H9 (cell line): ENCODE measurements around the gene TSNAX. TPM values are rescaled to one million over a fixed set of nuclear protein-coding genes. Genes with fewer than 3 reads are reported as not detected.

Experiments used
- DNase-seq: peaks from one replicate; pipeline ENCODE4 v3.0.0-alpha.2; 2017
- H2AFZ ChIP-seq: one replicate; pipeline ENCODE4 v1.6.1; 2013; ENCODE audit warnings: mild to moderate bottlenecking, low read length, control low read depth, moderate library complexity
- H2AK5ac ChIP-seq: 2 replicates; pipeline ENCODE4 v1.6.1; 2013; ENCODE audit warnings: low read length, control low read depth, mixed read lengths; ENCODE audit not compliant: insufficient read length
- H2BK120ac ChIP-seq: one replicate; pipeline ENCODE4 v1.6.1; 2013; ENCODE audit warnings: low read depth, mild to moderate bottlenecking, low read length, control low read depth, inconsistent platforms; ENCODE audit not compliant: poor library complexity, severe bottlenecking
- H2BK12ac ChIP-seq: 2 replicates; pipeline ENCODE4 v1.6.1; 2013; ENCODE audit warnings: low read length, control low read depth, mixed read lengths, low read depth; ENCODE audit not compliant: insufficient read length
- H2BK15ac ChIP-seq: 2 replicates; pipeline ENCODE4 v1.6.1; 2013; ENCODE audit warnings: low read depth, low read length, control low read depth
- H2BK20ac ChIP-seq: one replicate; pipeline ENCODE4 v1.6.1; 2013; ENCODE audit warnings: low read depth, mild to moderate bottlenecking, low read length, control low read depth, inconsistent platforms; ENCODE audit not compliant: poor library complexity, severe bottlenecking
- H2BK5ac ChIP-seq: 2 replicates; pipeline ENCODE4 v1.6.1; 2013; ENCODE audit warnings: low read length, control low read depth, mixed read lengths; ENCODE audit not compliant: insufficient read length
- H3K14ac ChIP-seq: 2 replicates; pipeline ENCODE4 v1.6.1; 2013; ENCODE audit warnings: low read length, control low read depth; ENCODE audit not compliant: insufficient read depth
- H3K18ac ChIP-seq: 2 replicates; pipeline ENCODE4 v1.6.1; 2013; ENCODE audit warnings: low read depth, mild to moderate bottlenecking, mixed read lengths, low read length, control low read depth; ENCODE audit not compliant: insufficient read length
- H3K23ac ChIP-seq: 2 replicates; pipeline ENCODE4 v1.6.1; 2013; ENCODE audit warnings: low read length, control low read depth, mixed read lengths, low read depth; ENCODE audit not compliant: insufficient read length
- H3K23me2 ChIP-seq: 2 replicates; pipeline ENCODE4 v1.6.1; 2013; ENCODE audit warnings: low read depth, mild to moderate bottlenecking, mixed read lengths, low read length, control low read depth; ENCODE audit not compliant: insufficient read length, poor library complexity, severe bottlenecking
- H3K27ac ChIP-seq: 2 replicates; pipeline ENCODE4 v1.5.1; 2013; ENCODE audit warnings: low read length, control low read depth, mixed read lengths, low read depth; ENCODE audit not compliant: insufficient read length
- H3K27me3 ChIP-seq: 2 replicates; pipeline ENCODE4 v1.6.1; 2013; ENCODE audit warnings: low read length, control low read depth, inconsistent platforms; ENCODE audit not compliant: insufficient read depth
- H3K4ac ChIP-seq: 2 replicates; pipeline ENCODE4 v1.6.1; 2013; ENCODE audit warnings: low read depth, mild to moderate bottlenecking, control low read depth, inconsistent platforms, low read length, moderate library complexity
- H3K4me1 ChIP-seq: 2 replicates; pipeline ENCODE4 v1.6.1; 2013; ENCODE audit warnings: low read length, control low read depth, inconsistent platforms; ENCODE audit not compliant: insufficient read depth
- H3K4me2 ChIP-seq: 2 replicates; pipeline ENCODE4 v1.6.1; 2013; ENCODE audit warnings: low read length, control low read depth, mixed read lengths; ENCODE audit not compliant: insufficient read length, insufficient read depth
- H3K56ac ChIP-seq: 2 replicates; pipeline ENCODE4 v1.6.1; 2013; ENCODE audit warnings: low read depth, mild to moderate bottlenecking, mixed read lengths, low read length, control low read depth; ENCODE audit not compliant: insufficient read length
- H3K79me1 ChIP-seq: 2 replicates; pipeline ENCODE4 v1.6.1; 2013; ENCODE audit warnings: low read depth, mild to moderate bottlenecking, moderate library complexity, low read length, control low read depth, inconsistent platforms; ENCODE audit not compliant: insufficient read depth, poor library complexity, severe bottlenecking
- H3K79me2 ChIP-seq: 2 replicates; pipeline ENCODE4 v1.6.1; 2013; ENCODE audit warnings: low read length, control low read depth, inconsistent platforms; ENCODE audit not compliant: insufficient read depth
- H3K9ac ChIP-seq: 2 replicates; pipeline ENCODE4 v1.6.1; 2013; ENCODE audit warnings: low read length, control low read depth, mixed read lengths; ENCODE audit not compliant: insufficient read length; ENCODE audit errors: extremely low read depth
- H3K9me3 ChIP-seq: one replicate; pipeline ENCODE4 v1.6.1; 2013; ENCODE audit warnings: low read depth, low read length, inconsistent platforms; ENCODE audit not compliant: control insufficient read depth
- H3T11ph ChIP-seq: one replicate; pipeline ENCODE4 v1.6.1; 2013; ENCODE audit warnings: mild to moderate bottlenecking, low read length, control low read depth, inconsistent platforms
- H4K20me1 ChIP-seq: one replicate; pipeline ENCODE4 v1.6.1; 2013; ENCODE audit not compliant: control insufficient read depth, insufficient read length, insufficient read depth
- H4K5ac ChIP-seq: 2 replicates; pipeline ENCODE4 v1.6.1; 2013; ENCODE audit warnings: low read depth, mild to moderate bottlenecking, mixed read lengths, low read length, control low read depth; ENCODE audit not compliant: insufficient read length
- H4K8ac ChIP-seq: replicated peaks from 2 replicates; pipeline ENCODE4 v1.6.1; 2013; ENCODE audit warnings: low read length, control low read depth, mixed read lengths, low read depth; ENCODE audit not compliant: insufficient read length
- H4K91ac ChIP-seq: 2 replicates; pipeline ENCODE4 v1.6.1; 2013; ENCODE audit warnings: low read depth, mild to moderate bottlenecking, moderate library complexity, mixed read lengths, low read length, control low read depth; ENCODE audit not compliant: insufficient read length
- H3K27ac Mint-ChIP-seq, 3 experiments: 2 replicates in 2 of 3; 3 replicates in 1 of 3; pipeline ENCODE4 v1.8.0; 2020 to 2021; ENCODE audit warnings: mixed read lengths in 3 of 3, mild to moderate bottlenecking in 1 of 3, moderate library complexity in 1 of 3
- H3K27me3 Mint-ChIP-seq: 2 replicates; pipeline ENCODE4 v1.8.0; 2021; ENCODE audit warnings: low read depth, mild to moderate bottlenecking, moderate library complexity, mixed read lengths
- H3K36me3 Mint-ChIP-seq, 3 experiments: 2 replicates in 2 of 3; 3 replicates in 1 of 3; pipeline ENCODE4 v1.8.0; 2020 to 2021; ENCODE audit warnings: low read depth in 3 of 3, mixed read lengths in 3 of 3; ENCODE audit not compliant: insufficient read depth in 1 of 3
- H3K4me1 Mint-ChIP-seq, 2 experiments: 2 replicates each; pipeline ENCODE4 v1.8.0; 2020; ENCODE audit warnings: mixed read lengths in 2 of 2
- H3K4me3 Mint-ChIP-seq, 2 experiments: 2 replicates in 1 of 2; 3 replicates in 1 of 2; pipeline ENCODE4 v1.8.0; 2020 to 2021; ENCODE audit warnings: mild to moderate bottlenecking in 2 of 2, mixed read lengths in 2 of 2, moderate library complexity in 1 of 2
- H3K9me3 Mint-ChIP-seq, 2 experiments: 2 replicates in 1 of 2; 3 replicates in 1 of 2; pipeline ENCODE4 v1.8.0; 2020; ENCODE audit warnings: mild to moderate bottlenecking in 2 of 2, mixed read lengths in 2 of 2, moderate library complexity in 1 of 2
- WGBS: extraction: QIAGEN DNeasy Blood & Tissue Kit; methylation state at CpG from one replicate; pipeline ENCODE4 v1.1.7; 2013; ENCODE audit warnings: missing lambda C conversion rate, low lambda C conversion rate, mixed read lengths; ENCODE audit not compliant: insufficient read length; ENCODE audit errors: extremely low coverage; 5-methylcytosine and 5-hydroxymethylcytosine counted together
- total RNA-seq: library from RNA; stranded (reverse); gene quantifications from 2 replicates; pipeline ENCODE4 v1.2.1, GENCODE V29; 2021
- TF ChIP-seq, protein P1 (sequence below): fragments of 200-600 bp; sonication (generic); conservative IDR thresholded peaks from 3 replicates; pipeline ENCODE4 v1.8.0; 2021; ENCODE audit warnings: antibody characterized with exemption, mild to moderate bottlenecking

The TSNAX gene
- total RNA-seq, 1 experiment from 2014 or later: 39.9 TPM

DNA sequence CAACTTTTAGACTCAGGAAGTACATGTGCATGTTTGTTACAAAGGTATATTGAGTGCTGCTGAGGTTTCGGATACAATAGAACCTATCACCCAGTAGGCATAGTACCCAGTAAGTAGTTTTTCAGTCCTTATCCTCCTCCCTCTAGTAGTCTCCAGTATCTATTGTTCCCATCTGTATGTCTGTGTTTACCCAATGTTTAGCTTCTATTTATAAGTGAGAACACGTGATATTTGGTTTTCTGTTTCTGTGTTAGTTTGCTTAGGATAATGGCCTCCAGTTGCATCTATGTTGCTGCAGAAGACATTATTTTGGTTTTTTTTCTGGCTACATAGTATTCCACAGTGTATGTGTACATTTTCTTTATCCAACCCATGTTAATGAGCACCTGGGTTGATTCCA lies 47.2 kb upstream of the TSNAX start:
- Histone ChIP-seq H2AK5ac (no peak overlapping the region), H3T11ph (no peak overlapping the region), H3K23me2 (no peaks in the 10 kb centered on the region), H3K18ac (no peak overlapping the region), H4K5ac (no peak overlapping the region), H2AFZ (no peak overlapping the region), H3K4me1 (no peaks in the 10 kb centered on the region; the same call in 1 of the 2 replicates), H3K27me3 (no peaks in the 10 kb centered on the region), H4K91ac (no peak overlapping the region), H3K56ac (no peak overlapping the region), H4K20me1 (no peaks in the 10 kb centered on the region), H3K9ac (no peak overlapping the region), H2BK5ac (no peak overlapping the region), H2BK20ac (no peak overlapping the region), H3K4me2 (no peak overlapping the region), H2BK15ac (no peak overlapping the region), H3K4ac (no peak overlapping the region), H3K79me1 (no peaks in the 10 kb centered on the region), H3K27ac (no peak overlapping the region), H3K23ac (no peak overlapping the region), H2BK12ac (no peak overlapping the region), H4K8ac (no peak overlapping the region), H3K14ac (no peak overlapping the region), H3K79me2 (no peaks in the 10 kb centered on the region), H3K9me3 (no peaks in the 10 kb centered on the region), H2BK120ac (no peak overlapping the region)
- no peak for DNase-seq
- Mint-ChIP-seq H3K36me3 (no peaks in the 10 kb centered on the region), H3K27ac (no peak overlapping the region), H3K27me3 (no peaks in the 10 kb centered on the region; the same call in 1 of the 2 replicates), H3K4me3 (no peak overlapping the region), H3K4me1 (peaks cover 7% of the 10 kb centered on the region in 2 experiments), H3K9me3 (no peaks in the 10 kb centered on the region)
- TF ChIP-seq, protein P1, sequence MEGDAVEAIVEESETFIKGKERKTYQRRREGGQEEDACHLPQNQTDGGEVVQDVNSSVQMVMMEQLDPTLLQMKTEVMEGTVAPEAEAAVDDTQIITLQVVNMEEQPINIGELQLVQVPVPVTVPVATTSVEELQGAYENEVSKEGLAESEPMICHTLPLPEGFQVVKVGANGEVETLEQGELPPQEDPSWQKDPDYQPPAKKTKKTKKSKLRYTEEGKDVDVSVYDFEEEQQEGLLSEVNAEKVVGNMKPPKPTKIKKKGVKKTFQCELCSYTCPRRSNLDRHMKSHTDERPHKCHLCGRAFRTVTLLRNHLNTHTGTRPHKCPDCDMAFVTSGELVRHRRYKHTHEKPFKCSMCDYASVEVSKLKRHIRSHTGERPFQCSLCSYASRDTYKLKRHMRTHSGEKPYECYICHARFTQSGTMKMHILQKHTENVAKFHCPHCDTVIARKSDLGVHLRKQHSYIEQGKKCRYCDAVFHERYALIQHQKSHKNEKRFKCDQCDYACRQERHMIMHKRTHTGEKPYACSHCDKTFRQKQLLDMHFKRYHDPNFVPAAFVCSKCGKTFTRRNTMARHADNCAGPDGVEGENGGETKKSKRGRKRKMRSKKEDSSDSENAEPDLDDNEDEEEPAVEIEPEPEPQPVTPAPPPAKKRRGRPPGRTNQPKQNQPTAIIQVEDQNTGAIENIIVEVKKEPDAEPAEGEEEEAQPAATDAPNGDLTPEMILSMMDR: no peak
- no CpG with 5 or more reads among the region's 2 CpGs for WGBS
